ENCODE results near the gene ADGRL4. TPM values are rescaled to one million over a fixed set of nuclear protein-coding genes. Genes with fewer than 3 reads are reported as not detected.

ADGRL4 gene
- total and polyA plus RNA-seq, 9 of the 15 experiments (the other 6 are each of a cell fraction or from before 2014, with no cell fraction given): not detected

DNA sequence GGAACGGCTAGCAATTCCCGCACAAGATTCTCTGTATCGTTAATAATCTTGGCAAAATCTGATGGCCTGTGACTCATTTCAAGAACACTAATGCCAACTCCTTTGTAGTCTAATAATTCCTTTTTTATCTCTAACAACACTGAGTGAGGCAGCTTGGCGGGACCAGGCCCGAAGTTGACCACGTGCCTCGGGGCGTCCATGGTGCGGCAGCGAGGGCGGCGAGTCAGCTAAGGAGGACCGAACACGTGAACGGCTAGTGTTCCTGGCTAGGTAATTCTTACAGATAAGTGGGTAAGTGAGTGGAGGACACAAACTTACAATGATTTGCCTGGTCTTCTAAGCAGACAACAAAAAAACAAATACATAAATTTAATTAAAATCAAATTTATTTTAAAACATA, 49.3 kb upstream of the ADGRL4 start:
- no peaks in the 10 kb centered on the region for H3K27me3 ChIP-seq (ENCODE audit: control insufficient read depth in 2 of 2, insufficient read depth in 2 of 2, low read length in 2 of 2)
- no peak overlapping the region for H3K4me2 ChIP-seq (ENCODE audit: insufficient read depth, low read length)
- no peaks in the 10 kb centered on the region for H3K4me1 ChIP-seq (replicated peaks in 1 of 2; ENCODE audit: control insufficient read depth in 2 of 2, insufficient read depth in 2 of 2, low read length in 2 of 2)
- in situ Hi-C loops (cut with MboI) (no loop called here), intact Hi-C loops (cut with micrococcal nuclease) (no loop called here)
- FAIRE-seq: no peak
- H2AFZ ChIP-seq (ENCODE audit: low read depth, low read length): no peak overlapping the region
- CTCF ChIA-PET (ENCODE audit: low intra/inter-chr PET ratio): no interaction called here
- no TSS peak for BruUV-seq (replicated peaks)
- no peak for DNase-seq (ENCODE audit: extremely low read depth in 1 of 4, low spot score in 3 of 4)
- WGBS (ENCODE audit: insufficient coverage, low coverage, missing lambda C conversion rate): 2% methylated on average over 15 of the region's 15 CpGs
- no peaks in the 10 kb centered on the region for H4K20me1 ChIP-seq (replicated peaks; ENCODE audit: control insufficient read depth, insufficient read depth, low read length)
- no peak for ATAC-seq
- H3K9me3 ChIP-seq (replicated peaks; ENCODE audit: control insufficient read depth, insufficient read depth, low read depth, low read length): no peaks in the 10 kb centered on the region; the same call in 1 of the 2 replicates
- TF ChIP-seq SRSF3 (IDR thresholded peaks at IDR 0.05; ENCODE audit: insufficient read depth, low read length) (no peak), PHF20 (IDR thresholded peaks at IDR 0.05; ENCODE audit: partially characterized antibody) (no peak), CSDE1 (IDR thresholded peaks at IDR 0.05) (no peak), ARNT (IDR thresholded peaks at IDR 0.05) (no peak), RAD51 (IDR thresholded peaks at IDR 0.05; ENCODE audit: borderline replicate concordance, low read depth) (no peak), FOXK1 (CRISPR knock-in tag; IDR thresholded peaks at IDR 0.05; ENCODE audit: borderline replicate concordance) (no peak), KLF16 (IDR thresholded peaks at IDR 0.05) (no peak), KLF6 (CRISPR knock-in tag; IDR thresholded peaks at IDR 0.05; ENCODE audit: borderline replicate concordance) (no peak), NFIC (IDR thresholded peaks at IDR 0.05) (no peak), TEAD2 (tag; IDR thresholded peaks at IDR 0.05) (no peak), MAFF (IDR thresholded peaks at IDR 0.05; ENCODE audit: low read length) (no peak)
- TF ChIP-seq, protein P1, sequence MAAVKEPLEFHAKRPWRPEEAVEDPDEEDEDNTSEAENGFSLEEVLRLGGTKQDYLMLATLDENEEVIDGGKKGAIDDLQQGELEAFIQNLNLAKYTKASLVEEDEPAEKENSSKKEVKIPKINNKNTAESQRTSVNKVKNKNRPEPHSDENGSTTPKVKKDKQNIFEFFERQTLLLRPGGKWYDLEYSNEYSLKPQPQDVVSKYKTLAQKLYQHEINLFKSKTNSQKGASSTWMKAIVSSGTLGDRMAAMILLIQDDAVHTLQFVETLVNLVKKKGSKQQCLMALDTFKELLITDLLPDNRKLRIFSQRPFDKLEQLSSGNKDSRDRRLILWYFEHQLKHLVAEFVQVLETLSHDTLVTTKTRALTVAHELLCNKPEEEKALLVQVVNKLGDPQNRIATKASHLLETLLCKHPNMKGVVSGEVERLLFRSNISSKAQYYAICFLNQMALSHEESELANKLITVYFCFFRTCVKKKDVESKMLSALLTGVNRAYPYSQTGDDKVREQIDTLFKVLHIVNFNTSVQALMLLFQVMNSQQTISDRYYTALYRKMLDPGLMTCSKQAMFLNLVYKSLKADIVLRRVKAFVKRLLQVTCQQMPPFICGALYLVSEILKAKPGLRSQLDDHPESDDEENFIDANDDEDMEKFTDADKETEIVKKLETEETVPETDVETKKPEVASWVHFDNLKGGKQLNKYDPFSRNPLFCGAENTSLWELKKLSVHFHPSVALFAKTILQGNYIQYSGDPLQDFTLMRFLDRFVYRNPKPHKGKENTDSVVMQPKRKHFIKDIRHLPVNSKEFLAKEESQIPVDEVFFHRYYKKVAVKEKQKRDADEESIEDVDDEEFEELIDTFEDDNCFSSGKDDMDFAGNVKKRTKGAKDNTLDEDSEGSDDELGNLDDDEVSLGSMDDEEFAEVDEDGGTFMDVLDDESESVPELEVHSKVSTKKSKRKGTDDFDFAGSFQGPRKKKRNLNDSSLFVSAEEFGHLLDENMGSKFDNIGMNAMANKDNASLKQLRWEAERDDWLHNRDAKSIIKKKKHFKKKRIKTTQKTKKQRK (IDR thresholded peaks at IDR 0.05; ENCODE audit: borderline replicate concordance, low read depth, low read length): no peak
- TF ChIP-seq, protein P2, sequence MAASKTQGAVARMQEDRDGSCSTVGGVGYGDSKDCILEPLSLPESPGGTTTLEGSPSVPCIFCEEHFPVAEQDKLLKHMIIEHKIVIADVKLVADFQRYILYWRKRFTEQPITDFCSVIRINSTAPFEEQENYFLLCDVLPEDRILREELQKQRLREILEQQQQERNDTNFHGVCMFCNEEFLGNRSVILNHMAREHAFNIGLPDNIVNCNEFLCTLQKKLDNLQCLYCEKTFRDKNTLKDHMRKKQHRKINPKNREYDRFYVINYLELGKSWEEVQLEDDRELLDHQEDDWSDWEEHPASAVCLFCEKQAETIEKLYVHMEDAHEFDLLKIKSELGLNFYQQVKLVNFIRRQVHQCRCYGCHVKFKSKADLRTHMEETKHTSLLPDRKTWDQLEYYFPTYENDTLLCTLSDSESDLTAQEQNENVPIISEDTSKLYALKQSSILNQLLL (CRISPR knock-in tag; IDR thresholded peaks at IDR 0.05; ENCODE audit: borderline replicate concordance): no peak
- TF ChIP-seq, protein P3, sequence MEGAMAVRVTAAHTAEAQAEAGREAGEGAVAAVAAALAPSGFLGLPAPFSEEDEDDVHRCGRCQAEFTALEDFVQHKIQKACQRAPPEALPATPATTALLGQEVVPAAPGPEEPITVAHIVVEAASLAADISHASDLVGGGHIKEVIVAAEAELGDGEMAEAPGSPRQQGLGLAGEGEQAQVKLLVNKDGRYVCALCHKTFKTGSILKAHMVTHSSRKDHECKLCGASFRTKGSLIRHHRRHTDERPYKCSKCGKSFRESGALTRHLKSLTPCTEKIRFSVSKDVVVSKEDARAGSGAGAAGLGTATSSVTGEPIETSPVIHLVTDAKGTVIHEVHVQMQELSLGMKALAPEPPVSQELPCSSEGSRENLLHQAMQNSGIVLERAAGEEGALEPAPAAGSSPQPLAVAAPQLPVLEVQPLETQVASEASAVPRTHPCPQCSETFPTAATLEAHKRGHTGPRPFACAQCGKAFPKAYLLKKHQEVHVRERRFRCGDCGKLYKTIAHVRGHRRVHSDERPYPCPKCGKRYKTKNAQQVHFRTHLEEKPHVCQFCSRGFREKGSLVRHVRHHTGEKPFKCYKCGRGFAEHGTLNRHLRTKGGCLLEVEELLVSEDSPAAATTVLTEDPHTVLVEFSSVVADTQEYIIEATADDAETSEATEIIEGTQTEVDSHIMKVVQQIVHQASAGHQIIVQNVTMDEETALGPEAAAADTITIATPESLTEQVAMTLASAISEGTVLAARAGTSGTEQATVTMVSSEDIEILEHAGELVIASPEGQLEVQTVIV (CRISPR knock-in tag; IDR thresholded peaks at IDR 0.05; ENCODE audit: borderline replicate concordance): no peak
- no peaks in the 10 kb centered on the region for H3K9me1 ChIP-seq (ENCODE audit: control insufficient read depth, insufficient read depth, low read length)
- no peak overlapping the region for H3K27ac ChIP-seq (ENCODE audit: extremely low read depth, low read depth, low read length)
- H3K36me3 ChIP-seq (ENCODE audit: control insufficient read depth, insufficient read depth, low read length): no peaks in the 10 kb centered on the region
- no peak overlapping the region for H3K9ac ChIP-seq (ENCODE audit: insufficient read depth in 1 of 2, low read depth in 2 of 2, low read length in 2 of 2)
- POLR2A ChIA-PET: no interaction called here
- H3K4me3 ChIP-seq: no peak overlapping the region
- H3K79me2 ChIP-seq (ENCODE audit: control insufficient read depth, insufficient read depth, low read length): no peaks in the 10 kb centered on the region
